SK-N-SH treated with all-trans-retinoic acid at 6 μM for 48 hours (cell line): ENCODE data around the gene RABGAP1.

Experiments
- ATAC-seq: fragments of 200-7000 bp; cut with Tn5 transposase; 3 replicates; pipeline ENCODE4 v1.9.1; 2020; ENCODE audit warnings: mild to moderate bottlenecking, moderate library complexity
- ARNTL ChIP-seq: fragments of 450-650 bp; formaldehyde crosslinking; IDR thresholded peaks from 2 replicates; pipeline ENCODE4 v1.5.0; 2020; ENCODE audit warnings: low read depth, mild to moderate bottlenecking, moderate library complexity, borderline replicate concordance
- CREB5 ChIP-seq: fragments of 250-450 bp; sonication (Bioruptor Pico); IDR thresholded peaks from 2 replicates; pipeline ENCODE4 v1.5.1; 2020; ENCODE audit warnings: low read depth, mild to moderate bottlenecking, moderate library complexity
- CSDC2 ChIP-seq: fragments of 250-450 bp; sonication (Bioruptor Pico); IDR thresholded peaks from 2 replicates; pipeline ENCODE4 v1.5.0; 2020; ENCODE audit warnings: mild to moderate bottlenecking, moderate library complexity
- ESRRG ChIP-seq: fragments of 250-450 bp; sonication (Bioruptor Pico); IDR thresholded peaks from 2 replicates; pipeline ENCODE4 v1.6.1; 2021; ENCODE audit warnings: mild to moderate bottlenecking
- ISL1 ChIP-seq: fragments of 250-450 bp; sonication (Bioruptor Pico); IDR thresholded peaks from 2 replicates; pipeline ENCODE4 v2.1.2; 2022; ENCODE audit warnings: mild to moderate bottlenecking, moderate library complexity
- OSR1 ChIP-seq: fragments of 250-450 bp; sonication (Bioruptor Pico); IDR thresholded peaks from 2 replicates; pipeline ENCODE4 v1.8.0; 2022; ENCODE audit warnings: moderate library complexity, mild to moderate bottlenecking, inconsistent platforms
- POU6F1 ChIP-seq: fragments of 250-450 bp; sonication (Bioruptor Pico); IDR thresholded peaks from 2 replicates; pipeline ENCODE4 v1.8.0; 2021; ENCODE audit warnings: low read depth, mild to moderate bottlenecking, moderate library complexity, borderline replicate concordance
- PPARA ChIP-seq: fragments of 250-450 bp; sonication (Bioruptor Pico); IDR thresholded peaks from 2 replicates; pipeline ENCODE4 v1.5.0; 2020; ENCODE audit warnings: mild to moderate bottlenecking, borderline replicate concordance
- SNAI2 ChIP-seq: fragments of 250-450 bp; sonication (Bioruptor Pico); IDR thresholded peaks from 2 replicates; pipeline ENCODE4 v1.5.0; 2020; ENCODE audit warnings: mild to moderate bottlenecking, moderate library complexity
- TCF4 ChIP-seq: fragments of 250-450 bp; sonication (Bioruptor Pico); IDR thresholded peaks from 2 replicates; pipeline ENCODE4 v1.8.0; 2021; ENCODE audit warnings: mild to moderate bottlenecking, moderate library complexity, borderline replicate concordance
- TOX ChIP-seq: fragments of 250-450 bp; sonication (Bioruptor Pico); IDR thresholded peaks from 2 replicates; pipeline ENCODE4 v1.8.0; 2021; ENCODE audit warnings: mild to moderate bottlenecking, moderate library complexity, borderline replicate concordance
- ZC3H10 ChIP-seq: fragments of 250-450 bp; sonication (Bioruptor Pico); IDR thresholded peaks from 2 replicates; pipeline ENCODE4 v1.5.1; 2021; ENCODE audit warnings: mild to moderate bottlenecking, moderate library complexity
- ZFP3 ChIP-seq: fragments of 250-450 bp; sonication (Bioruptor Pico); IDR thresholded peaks from 2 replicates; pipeline ENCODE4 v1.5.0; 2020; ENCODE audit warnings: mild to moderate bottlenecking, moderate library complexity
- ZFP30 ChIP-seq: fragments of 450-650 bp; formaldehyde crosslinking; IDR thresholded peaks from 2 replicates; pipeline ENCODE4 v1.5.0; 2022; ENCODE audit warnings: mild to moderate bottlenecking, moderate library complexity
- ZNF565 ChIP-seq: fragments of 450-650 bp; formaldehyde crosslinking; conservative IDR thresholded peaks from 2 replicates; pipeline ENCODE4 v1.5.0; 2020; ENCODE audit warnings: low read depth, mild to moderate bottlenecking, moderate library complexity
- ZNF70 ChIP-seq: fragments of 450-650 bp; formaldehyde crosslinking; IDR thresholded peaks from 2 replicates; pipeline ENCODE4 v1.5.0; 2020; ENCODE audit warnings: mild to moderate bottlenecking, moderate library complexity
- TF ChIP-seq, protein P1 (sequence below): fragments of 250-450 bp; sonication (Bioruptor Pico); IDR thresholded peaks from 2 replicates; pipeline ENCODE4 v1.5.0; 2020; ENCODE audit warnings: mild to moderate bottlenecking, moderate library complexity
- TF ChIP-seq, protein P2 (sequence below): fragments of 250-450 bp; sonication (Bioruptor Pico); IDR thresholded peaks from 2 replicates; pipeline ENCODE4 v1.5.1; 2021; ENCODE audit warnings: mild to moderate bottlenecking, moderate library complexity

Gene RABGAP1

GRCh38 chr9:123111427-123112014 is 170.7 kb downstream of the RABGAP1 start (continued):
- TF ChIP-seq, protein P1, sequence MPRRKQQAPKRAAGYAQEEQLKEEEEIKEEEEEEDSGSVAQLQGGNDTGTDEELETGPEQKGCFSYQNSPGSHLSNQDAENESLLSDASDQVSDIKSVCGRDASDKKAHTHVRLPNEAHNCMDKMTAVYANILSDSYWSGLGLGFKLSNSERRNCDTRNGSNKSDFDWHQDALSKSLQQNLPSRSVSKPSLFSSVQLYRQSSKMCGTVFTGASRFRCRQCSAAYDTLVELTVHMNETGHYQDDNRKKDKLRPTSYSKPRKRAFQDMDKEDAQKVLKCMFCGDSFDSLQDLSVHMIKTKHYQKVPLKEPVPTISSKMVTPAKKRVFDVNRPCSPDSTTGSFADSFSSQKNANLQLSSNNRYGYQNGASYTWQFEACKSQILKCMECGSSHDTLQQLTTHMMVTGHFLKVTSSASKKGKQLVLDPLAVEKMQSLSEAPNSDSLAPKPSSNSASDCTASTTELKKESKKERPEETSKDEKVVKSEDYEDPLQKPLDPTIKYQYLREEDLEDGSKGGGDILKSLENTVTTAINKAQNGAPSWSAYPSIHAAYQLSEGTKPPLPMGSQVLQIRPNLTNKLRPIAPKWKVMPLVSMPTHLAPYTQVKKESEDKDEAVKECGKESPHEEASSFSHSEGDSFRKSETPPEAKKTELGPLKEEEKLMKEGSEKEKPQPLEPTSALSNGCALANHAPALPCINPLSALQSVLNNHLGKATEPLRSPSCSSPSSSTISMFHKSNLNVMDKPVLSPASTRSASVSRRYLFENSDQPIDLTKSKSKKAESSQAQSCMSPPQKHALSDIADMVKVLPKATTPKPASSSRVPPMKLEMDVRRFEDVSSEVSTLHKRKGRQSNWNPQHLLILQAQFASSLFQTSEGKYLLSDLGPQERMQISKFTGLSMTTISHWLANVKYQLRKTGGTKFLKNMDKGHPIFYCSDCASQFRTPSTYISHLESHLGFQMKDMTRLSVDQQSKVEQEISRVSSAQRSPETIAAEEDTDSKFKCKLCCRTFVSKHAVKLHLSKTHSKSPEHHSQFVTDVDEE (CRISPR knock-in tag): no peak
- TF ChIP-seq ZC3H10 (no peak), PPARA (CRISPR knock-in tag) (no peak), ZNF70 (CRISPR knock-in tag) (no peak)

- no peak for TF ChIP-seq ESRRG (CRISPR knock-in tag)
- TF ChIP-seq SNAI2 (CRISPR knock-in tag): no peak
- TF ChIP-seq, all 23 proteins: peak for 0
- peak; percentile 11 for ATAC-seq
Measured at GRCh38 chr9:123112015-123112975, 171.5 kb downstream of the RABGAP1 start.

DNA sequence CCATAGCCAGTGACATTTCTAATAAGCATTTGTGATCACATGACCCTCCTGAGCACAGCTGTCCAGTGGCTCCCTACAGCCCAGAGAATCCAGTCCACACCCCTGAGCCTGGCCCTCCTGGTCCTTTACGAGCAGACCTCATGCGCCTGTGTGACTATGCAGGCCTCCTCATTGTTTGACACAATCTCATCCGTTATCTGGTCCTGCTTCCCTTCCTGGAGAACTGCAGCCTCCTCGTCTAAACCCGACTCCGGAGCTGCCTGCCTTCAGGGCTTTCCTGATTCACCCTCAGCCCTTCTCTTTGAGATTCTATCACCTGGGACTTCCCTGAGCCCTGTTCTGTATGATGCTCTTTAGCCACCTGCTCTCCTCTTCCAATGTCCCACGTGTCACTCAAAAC is 172.4 kb downstream of the RABGAP1 start:
- no peak for ATAC-seq

More for the DNA sequence above, 172.4 kb downstream of the RABGAP1 start:
- TF ChIP-seq, protein P1 (CRISPR knock-in tag): no peak
- TF ChIP-seq ESRRG (CRISPR knock-in tag) (no peak), ZFP30 (CRISPR knock-in tag) (no peak), TOX (CRISPR knock-in tag) (no peak), SNAI2 (CRISPR knock-in tag) (no peak), ZFP3 (CRISPR knock-in tag) (no peak), ZC3H10 (no peak), CSDC2 (CRISPR knock-in tag) (no peak), PPARA (CRISPR knock-in tag) (no peak), ZNF565 (CRISPR knock-in tag) (no peak), ZNF70 (CRISPR knock-in tag) (no peak), CREB5 (CRISPR knock-in tag) (no peak), ARNTL (CRISPR knock-in tag) (no peak), OSR1 (no peak), TCF4 (CRISPR knock-in tag) (no peak), ISL1 (no peak), POU6F1 (CRISPR knock-in tag) (no peak)
- TF ChIP-seq, protein P2, sequence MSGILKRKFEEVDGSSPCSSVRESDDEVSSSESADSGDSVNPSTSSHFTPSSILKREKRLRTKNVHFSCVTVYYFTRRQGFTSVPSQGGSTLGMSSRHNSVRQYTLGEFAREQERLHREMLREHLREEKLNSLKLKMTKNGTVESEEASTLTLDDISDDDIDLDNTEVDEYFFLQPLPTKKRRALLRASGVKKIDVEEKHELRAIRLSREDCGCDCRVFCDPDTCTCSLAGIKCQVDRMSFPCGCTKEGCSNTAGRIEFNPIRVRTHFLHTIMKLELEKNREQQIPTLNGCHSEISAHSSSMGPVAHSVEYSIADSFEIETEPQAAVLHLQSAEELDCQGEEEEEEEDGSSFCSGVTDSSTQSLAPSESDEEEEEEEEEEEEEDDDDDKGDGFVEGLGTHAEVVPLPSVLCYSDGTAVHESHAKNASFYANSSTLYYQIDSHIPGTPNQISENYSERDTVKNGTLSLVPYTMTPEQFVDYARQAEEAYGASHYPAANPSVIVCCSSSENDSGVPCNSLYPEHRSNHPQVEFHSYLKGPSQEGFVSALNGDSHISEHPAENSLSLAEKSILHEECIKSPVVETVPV (CRISPR knock-in tag): no peak
